Activated CD4-positive, CD25-positive, alpha-beta regulatory T cell (primary cell): ENCODE results near the gene LMLN.
"Not testable (repeated sequence)": the region's sequence is repeated elsewhere in the genome, so short reads cannot be mapped to it uniquely, and the experiment has no call there.

Source experiments
- DNase-seq, 4 experiments: peaks; one replicate each; lab custom pipeline; 2025; lab: John Stamatoyannopoulos, UW

LMLN gene

GRCh38 chr3:198079771-198080520 is 119.9 kb downstream of the LMLN start:
- no peak for DNase-seq

DNA sequence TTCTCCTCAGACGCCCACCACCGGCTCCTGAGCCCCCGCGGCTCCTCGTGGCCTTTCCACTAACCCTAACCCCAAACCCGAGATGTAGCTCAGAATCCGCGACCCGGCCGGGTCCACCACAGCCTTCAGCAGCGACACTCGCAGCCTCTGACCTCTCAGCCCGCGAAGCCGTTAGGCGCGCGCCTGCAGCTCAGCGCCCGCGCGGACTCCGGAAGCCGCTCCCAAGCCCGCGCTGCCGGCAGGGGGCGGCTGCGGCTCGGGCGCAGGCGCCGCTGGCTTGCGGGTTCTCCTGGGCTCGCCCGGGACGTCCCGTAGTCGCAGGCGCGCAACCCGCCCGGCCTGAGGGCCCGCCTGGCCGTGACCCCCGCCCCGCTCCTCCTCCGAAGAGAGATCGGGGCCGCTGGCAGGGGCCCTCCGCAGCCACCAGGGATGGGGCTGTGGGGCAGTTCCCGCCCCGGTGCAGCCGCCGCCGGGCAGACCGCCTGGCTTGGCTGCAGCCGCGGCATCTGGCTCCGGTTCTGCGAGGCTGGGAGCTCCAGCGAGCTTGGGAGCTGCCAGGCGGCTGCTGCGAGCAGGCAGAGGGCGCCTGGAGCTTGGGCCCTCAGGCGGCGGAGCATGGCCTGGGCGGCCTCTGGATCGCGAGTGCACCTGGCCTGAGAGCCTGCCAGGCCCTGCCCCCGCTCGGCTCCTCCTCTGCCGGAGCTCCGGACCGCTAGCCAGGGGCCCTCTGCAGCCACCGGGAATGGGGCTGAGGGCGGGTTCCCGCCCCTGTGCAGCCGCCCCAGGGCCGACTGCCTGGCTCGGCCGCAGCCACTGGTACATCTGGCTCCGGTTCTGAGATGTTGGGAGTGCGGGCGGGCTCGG is 120.7 kb downstream of the LMLN start:
- peak; percentile 35 to 64 (median 54) for DNase-seq

DNA sequence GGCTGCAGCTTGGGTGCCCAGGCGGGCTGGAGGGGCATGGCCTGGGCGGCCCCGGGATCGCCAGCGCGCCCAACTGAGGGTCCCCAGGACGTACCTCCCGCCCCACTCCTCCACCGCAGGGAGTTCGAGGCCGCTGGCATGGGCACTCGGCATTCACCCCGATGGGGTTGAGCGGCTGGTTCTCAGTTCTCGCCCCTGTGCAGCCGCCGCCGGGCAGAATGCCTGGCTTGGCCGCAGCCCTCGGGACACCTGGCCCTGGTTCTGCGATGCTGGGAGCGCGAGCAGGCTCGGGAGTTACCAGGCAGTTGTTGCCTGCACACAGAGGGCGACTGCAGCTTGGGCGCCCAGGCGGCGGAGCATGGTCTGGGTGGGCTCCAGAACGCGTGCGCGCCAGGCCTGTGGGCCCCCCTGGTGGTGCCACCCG is 121.4 kb downstream of the LMLN start:
- DNase-seq = no peak

GRCh38 chr3:198082226-198082625 is 122.2 kb downstream of the LMLN start:
- DNase-seq = not testable (repeated sequence)

DNA sequence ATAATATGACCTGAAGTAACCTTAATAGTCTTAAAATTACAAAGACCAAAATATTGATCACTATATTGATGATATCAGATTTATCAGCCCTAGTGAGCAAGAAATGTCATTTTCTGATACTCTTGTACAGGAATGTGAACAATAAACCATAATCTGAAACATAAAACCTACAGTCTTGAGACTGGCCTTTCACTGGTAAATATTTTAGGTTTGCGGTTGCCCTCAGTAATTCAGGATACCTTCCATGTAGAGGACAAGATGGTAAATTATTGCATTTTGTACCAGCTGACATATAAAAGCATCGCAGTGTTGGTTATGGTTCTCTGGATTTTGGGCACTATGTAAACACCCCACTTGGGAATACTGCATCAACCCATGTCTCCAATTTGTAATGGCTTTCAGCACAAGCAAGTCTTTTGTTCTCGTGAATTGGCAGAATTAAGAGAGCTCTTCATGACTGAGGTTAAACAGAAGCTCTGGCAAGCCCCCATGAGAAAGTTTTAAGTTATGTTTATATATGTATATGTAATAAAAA is 128.5 kb downstream of the LMLN start:
- DNase-seq = no peak

GRCh38 chr3:198090795-198091332 is 130.8 kb downstream of the LMLN start:
- no peak for DNase-seq

DNA sequence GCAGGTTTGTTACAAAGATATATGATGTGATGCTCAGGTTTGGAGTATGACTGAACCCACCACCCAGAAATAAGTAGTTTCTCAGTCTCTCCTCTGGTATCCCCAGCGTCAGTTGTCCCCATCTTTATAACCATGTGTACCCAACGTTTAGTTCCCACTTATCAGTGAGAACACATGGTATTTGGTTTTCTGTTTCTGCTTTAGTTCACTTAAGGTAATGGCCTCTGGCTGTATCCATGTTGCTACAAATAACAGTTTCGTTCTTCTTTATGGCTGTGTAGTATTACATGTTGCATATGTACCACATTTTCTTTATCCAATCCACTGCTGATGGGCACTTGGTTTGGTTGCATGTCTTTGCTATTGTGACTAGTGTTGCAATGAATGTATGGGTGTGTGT is 132.3 kb downstream of the LMLN start:
- no peak for DNase-seq

GRCh38 chr3:198093112-198093679 is 133.2 kb downstream of the LMLN start:
- DNase-seq = no peak
